Measurements from ENCODE around the gene FABP1. TPM values are rescaled to one million over a fixed set of nuclear protein-coding genes. Genes with fewer than 3 reads are reported as not detected.

FABP1 gene
- total and polyA plus RNA-seq, 2 of the 4 experiments (the other 2 are of a cell fraction) = not detected

DNA sequence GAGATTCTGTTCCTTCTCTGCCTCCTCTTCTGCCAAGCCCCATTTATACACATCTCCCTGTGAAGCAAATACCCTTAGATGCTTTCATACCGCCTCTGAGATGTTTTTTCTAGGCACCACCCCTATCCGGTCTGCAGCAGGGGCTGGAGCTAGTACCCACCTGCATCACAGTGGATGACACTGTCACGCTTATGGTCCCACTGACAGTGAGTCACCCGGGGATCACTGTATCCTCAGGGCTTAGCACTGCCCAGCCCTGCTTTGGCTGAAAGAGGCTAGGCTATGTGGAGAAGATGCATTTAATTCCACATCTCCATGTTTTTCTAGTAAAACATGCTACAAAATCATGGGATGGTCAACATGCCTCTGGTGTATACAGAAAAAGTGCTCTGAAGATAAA lies 9.9 kb downstream of the FABP1 start:
- in situ Hi-C loops (cut with MboI; ENCODE audit: low sequenced_read_pairs) (no loop called here), dilution Hi-C loops (cut with HindIII; ENCODE audit: low sequenced_read_pairs, unreplicated experiment) (no loop called here), intact Hi-C loops (cut with micrococcal nuclease) (no loop called here)
- Histone ChIP-seq H3K23ac (ENCODE audit: low read depth, low read length) (no peak overlapping the region), H3K18ac (ENCODE audit: low read depth, low read length) (no peak overlapping the region), H2BK15ac (ENCODE audit: low read depth, low read length) (no peak overlapping the region), H2BK5ac (ENCODE audit: low read depth, low read length, poor library complexity, severe bottlenecking) (no peak overlapping the region), H2AK5ac (ENCODE audit: low read depth, low read length) (no peak overlapping the region), H3K4me2 (ENCODE audit: low read depth, low read length) (no peak overlapping the region), H3K4ac (ENCODE audit: low read depth, low read length) (no peak overlapping the region), H3K56ac (ENCODE audit: extremely low read depth, insufficient read depth, low read length) (no peak overlapping the region), H3K14ac (replicated peaks; ENCODE audit: low read depth, low read length) (no peak overlapping the region), H2AK9ac (replicated peaks; ENCODE audit: low read depth, low read length, poor library complexity) (no peak overlapping the region), H3K79me1 (ENCODE audit: low read depth in 1 of 2, low read length in 2 of 2) (no peaks in the 10 kb centered on the region), H3K9me3 (ENCODE audit: control insufficient read depth, insufficient read depth, low read length) (no peaks in the 10 kb centered on the region), H4K91ac (ENCODE audit: insufficient read depth, low read depth, low read length) (no peak overlapping the region), H3K9me1 (ENCODE audit: insufficient read depth, low read length) (no peaks in the 10 kb centered on the region), H3K36me3 (ENCODE audit: control insufficient read depth, insufficient read depth, low read length) (no peaks in the 10 kb centered on the region), H4K20me1 (ENCODE audit: insufficient read depth, low read length) (no peaks in the 10 kb centered on the region), H3K4me3 (ENCODE audit: insufficient read depth, low read depth, low read length) (no peak overlapping the region), H2BK120ac (ENCODE audit: low read depth, low read length) (no peak overlapping the region), H3K27me3 (ENCODE audit: control insufficient read depth, insufficient read depth, low read length) (peaks cover 4% of the 10 kb centered on the region), H4K5ac (ENCODE audit: low read depth, low read length) (no peak overlapping the region), H3K4me1 (ENCODE audit: control insufficient read depth, insufficient read depth, low read length) (no peaks in the 10 kb centered on the region), H4K8ac (ENCODE audit: low read depth in 2 of 2, low read length in 2 of 2) (no peak overlapping the region), H2AFZ (replicated peaks; ENCODE audit: low read length, poor library complexity) (no peak overlapping the region), H3K9ac (ENCODE audit: low read depth, low read length) (no peak overlapping the region), H2BK20ac (ENCODE audit: low read depth, low read length) (no peak overlapping the region), H3K27ac (ENCODE audit: insufficient read depth, low read length) (no peak overlapping the region)
- no CpG with 5 or more reads among the region's 4 CpGs for WGBS, 2 experiments (ENCODE audit: extremely low coverage in 2 of 2, insufficient read length in 1 of 2)
- BruUV-seq (replicated peaks) = no TSS peak
- ATAC-seq (ENCODE audit: low read depth) (no peak), DNase-seq (no peak)
- CTCF ChIA-PET = no interaction called here
- POLR2A ChIA-PET (ENCODE audit: unreplicated experiment) = no interaction called here
- TF ChIP-seq MAZ (IDR thresholded peaks at IDR 0.05; ENCODE audit: borderline replicate concordance, low read depth, low read length) = no peak
- no peak for TF ChIP-seq SMC3 (IDR thresholded peaks at IDR 0.05; ENCODE audit: low read depth, low read length)
- no peak for TF ChIP-seq NFE2L2 (IDR thresholded peaks at IDR 0.05; ENCODE audit: low read depth, low read length)
- TF ChIP-seq ELK1 (IDR thresholded peaks at IDR 0.05; ENCODE audit: borderline replicate concordance, low read depth, low read length) = no peak
- no peak for TF ChIP-seq MXI1 (IDR thresholded peaks at IDR 0.05; ENCODE audit: borderline replicate concordance, low read depth, low read length)
- no peak for TF ChIP-seq MAFK (IDR thresholded peaks at IDR 0.05; ENCODE audit: low read depth, low read length)
- no peak for TF ChIP-seq CHD1 (IDR thresholded peaks at IDR 0.05; ENCODE audit: low read depth, low read length)
- no peak for TF ChIP-seq RFX5 (IDR thresholded peaks at IDR 0.05; ENCODE audit: low read depth, low read length)
- no peak for TF ChIP-seq POLR2A (IDR thresholded peaks at IDR 0.05; ENCODE audit: low read depth, low read length)
- TF ChIP-seq RCOR1 (IDR thresholded peaks at IDR 0.05; ENCODE audit: insufficient replicate concordance, low read length) = no peak
- no peak for TF ChIP-seq BHLHE40 (IDR thresholded peaks at IDR 0.05; ENCODE audit: low read depth, low read length)
- TF ChIP-seq, protein P1, sequence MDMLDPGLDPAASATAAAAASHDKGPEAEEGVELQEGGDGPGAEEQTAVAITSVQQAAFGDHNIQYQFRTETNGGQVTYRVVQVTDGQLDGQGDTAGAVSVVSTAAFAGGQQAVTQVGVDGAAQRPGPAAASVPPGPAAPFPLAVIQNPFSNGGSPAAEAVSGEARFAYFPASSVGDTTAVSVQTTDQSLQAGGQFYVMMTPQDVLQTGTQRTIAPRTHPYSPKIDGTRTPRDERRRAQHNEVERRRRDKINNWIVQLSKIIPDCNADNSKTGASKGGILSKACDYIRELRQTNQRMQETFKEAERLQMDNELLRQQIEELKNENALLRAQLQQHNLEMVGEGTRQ (IDR thresholded peaks at IDR 0.05; ENCODE audit: low read depth, low read length) = no peak
- no peak for TF ChIP-seq CEBPB (IDR thresholded peaks at IDR 0.05; ENCODE audit: low read depth, low read length)
- no peak for TF ChIP-seq RAD21 (IDR thresholded peaks at IDR 0.05; ENCODE audit: low read length)
- TF ChIP-seq CTCF (conservative IDR thresholded peaks at IDR 0.05; ENCODE audit: low read depth, low read length) = no peak
- no peak for TF ChIP-seq FOS (IDR thresholded peaks at IDR 0.05; ENCODE audit: low read depth, low read length)

Data from IMR-90 (cell line).